Brain microvascular endothelial cell (primary cell): ENCODE results near the gene EHD2.
"Not testable (repeated sequence)": the region's sequence is repeated elsewhere in the genome, so short reads cannot be mapped to it uniquely, and the experiment has no call there.

Experiments used
- DNase-seq: peaks from one replicate; pipeline ENCODE4 v3.0.0-alpha.2; 2020
- H3K27ac ChIP-seq: fragments of 250-450 bp; sonication (Bioruptor Pico); 2 replicates; pipeline ENCODE4 v1.5.1; 2020; ENCODE audit warnings: mild to moderate bottlenecking, moderate library complexity
- H3K27me3 ChIP-seq: fragments of 250-450 bp; sonication (Bioruptor Pico); replicated peaks from 2 replicates; pipeline ENCODE4 v1.5.1; 2020; ENCODE audit warnings: mild to moderate bottlenecking
- H3K36me3 ChIP-seq: fragments of 250-450 bp; sonication (Bioruptor Pico); replicated peaks from 2 replicates; pipeline ENCODE4 v1.5.1; 2020; ENCODE audit warnings: mild to moderate bottlenecking
- H3K4me3 ChIP-seq: 2 replicates; pipeline ENCODE4 v1.5.1; 2011; ENCODE audit warnings: low read depth, mild to moderate bottlenecking, control low read depth, low read length, moderate library complexity
- CTCF ChIP-seq: IDR thresholded peaks from 2 replicates; pipeline ENCODE4 v1.5.1; 2011; ENCODE audit warnings: low read depth, mild to moderate bottlenecking, moderate library complexity, low read length, control low read depth, inconsistent platforms; ENCODE audit errors: missing control alignments
- in situ Hi-C: cut with HindIII; loops from 2 replicates; pipeline ENCODE4 v1.10.0; 2017; ENCODE audit warnings: low sequenced_read_pairs, low pct_ligation_motif_present

The EHD2 gene

GRCh38 chr19:47713046-47714021, at the start of gene EHD2:
TSS of gene EHD2 (plus strand) at chr19:47713422. CDS start at chr19:47716613, 3,191 bp downstream.
- peak; percentile 44 for DNase-seq
- Histone ChIP-seq H3K4me3 (peak within 1 kb of the TSS; percentile 88), H3K27ac (peak within 1 kb of the TSS; percentile 66), H3K36me3 (peaks cover 15% of the 10 kb centered on the region), H3K27me3 (no peaks in the 10 kb centered on the region)
- TF ChIP-seq CTCF: peak; percentile 89
- in situ Hi-C loops: no loop called here

GRCh38 chr19:47663435-47663910, 49.7 kb upstream of the EHD2 start:
- DNase-seq: peak; percentile 86
- Histone ChIP-seq H3K36me3 (no peaks in the 10 kb centered on the region), H3K27ac (peak overlapping the region; percentile 99), H3K27me3 (no peaks in the 10 kb centered on the region), H3K4me3 (peak overlapping the region; percentile 25)
- no peak for TF ChIP-seq CTCF
- in situ Hi-C loops: no loop called here

- H3K27me3 ChIP-seq: no peaks in the 10 kb centered on the region
- no peaks in the 10 kb centered on the region for H3K36me3 ChIP-seq
- in situ Hi-C loops: no loop called here
- TF ChIP-seq CTCF: no peak
- DNase-seq: peak; percentile 99
- peak overlapping the region; percentile 25 for H3K4me3 ChIP-seq
- peak overlapping the region; percentile 99 for H3K27ac ChIP-seq
Measured at GRCh38 chr19:47663911-47664771, 49.1 kb upstream of the EHD2 start.

DNA sequence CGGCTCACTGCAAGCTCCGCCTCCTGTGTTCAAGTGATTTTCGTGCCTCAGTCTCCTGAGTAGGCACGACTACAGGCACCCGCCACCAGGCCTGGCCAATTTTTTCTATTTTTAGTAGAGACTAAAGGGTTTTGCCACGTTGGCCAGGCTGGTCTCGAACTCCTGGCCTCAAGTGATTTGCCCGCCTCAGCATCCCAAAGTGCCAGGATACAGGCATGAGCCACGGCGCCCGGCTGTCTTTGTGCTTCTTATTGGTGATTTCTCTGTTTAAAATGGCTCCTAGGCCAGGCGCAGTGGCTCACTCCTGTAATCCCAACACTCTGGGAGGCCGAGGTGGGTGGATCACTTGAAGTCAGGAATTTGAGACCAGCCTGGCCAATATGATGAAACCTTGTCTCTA, 44.7 kb upstream of the EHD2 start:
- in situ Hi-C loops, DNase-seq: not testable (repeated sequence)

DNA sequence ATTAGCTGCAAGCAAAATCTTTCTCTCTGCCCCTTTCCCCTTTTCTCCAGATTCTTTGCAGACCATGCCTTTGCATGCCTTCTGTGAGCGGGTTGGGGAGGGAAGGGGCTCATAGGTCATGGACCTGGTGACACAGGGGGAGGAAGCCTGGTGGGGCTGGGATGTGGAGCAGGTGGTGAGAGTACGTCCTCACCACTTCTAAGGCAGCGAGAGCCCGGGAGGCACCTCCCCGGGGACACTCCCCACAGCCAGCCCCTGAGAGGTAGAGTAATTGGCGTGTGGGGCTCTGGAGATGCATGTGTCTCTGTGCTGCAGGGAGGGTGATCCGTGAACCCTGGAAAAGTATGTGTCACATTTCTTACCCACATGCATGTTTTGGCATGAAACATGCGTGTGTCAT, 42.5 kb upstream of the EHD2 start:
- Histone ChIP-seq H3K27me3 (no peaks in the 10 kb centered on the region), H3K4me3 (no peak overlapping the region), H3K36me3 (peaks cover 8% of the 10 kb centered on the region), H3K27ac (no peak overlapping the region)
- no peak for TF ChIP-seq CTCF
- no peak for DNase-seq
- in situ Hi-C loops: no loop called here

More for the DNA sequence above, 44.7 kb upstream of the EHD2 start:
- not testable (repeated sequence) for H3K36me3 ChIP-seq, H3K4me3 ChIP-seq, H3K27ac ChIP-seq, H3K27me3 ChIP-seq

DNA sequence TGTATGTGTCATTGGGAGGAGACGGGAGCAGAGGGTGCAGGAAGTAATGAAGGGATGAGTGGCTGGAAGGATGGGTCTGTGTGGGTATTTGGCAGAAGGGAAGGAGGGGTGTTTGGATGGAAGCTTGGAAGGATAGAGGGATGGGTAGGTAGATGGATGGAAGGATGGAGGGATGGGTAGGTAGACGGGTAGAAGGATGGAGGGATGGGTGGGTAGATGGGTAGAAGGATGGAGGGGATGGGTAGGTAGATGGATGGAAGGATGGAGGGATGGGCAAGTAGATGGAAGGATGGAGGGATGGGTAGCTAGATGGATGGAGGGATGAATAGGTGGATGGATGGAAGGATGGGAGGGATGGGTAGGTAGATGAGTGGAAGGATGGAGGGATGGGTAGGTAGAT, 41.7 kb upstream of the EHD2 start:
- TF ChIP-seq CTCF: no peak
- Histone ChIP-seq H3K27me3 (no peaks in the 10 kb centered on the region), H3K36me3 (peaks cover 8% of the 10 kb centered on the region), H3K4me3 (no peak overlapping the region), H3K27ac (no peak overlapping the region)
- in situ Hi-C loops: no loop called here
- DNase-seq: no peak
